ENCODE results near the gene NAV2.

Gene NAV2

DNA sequence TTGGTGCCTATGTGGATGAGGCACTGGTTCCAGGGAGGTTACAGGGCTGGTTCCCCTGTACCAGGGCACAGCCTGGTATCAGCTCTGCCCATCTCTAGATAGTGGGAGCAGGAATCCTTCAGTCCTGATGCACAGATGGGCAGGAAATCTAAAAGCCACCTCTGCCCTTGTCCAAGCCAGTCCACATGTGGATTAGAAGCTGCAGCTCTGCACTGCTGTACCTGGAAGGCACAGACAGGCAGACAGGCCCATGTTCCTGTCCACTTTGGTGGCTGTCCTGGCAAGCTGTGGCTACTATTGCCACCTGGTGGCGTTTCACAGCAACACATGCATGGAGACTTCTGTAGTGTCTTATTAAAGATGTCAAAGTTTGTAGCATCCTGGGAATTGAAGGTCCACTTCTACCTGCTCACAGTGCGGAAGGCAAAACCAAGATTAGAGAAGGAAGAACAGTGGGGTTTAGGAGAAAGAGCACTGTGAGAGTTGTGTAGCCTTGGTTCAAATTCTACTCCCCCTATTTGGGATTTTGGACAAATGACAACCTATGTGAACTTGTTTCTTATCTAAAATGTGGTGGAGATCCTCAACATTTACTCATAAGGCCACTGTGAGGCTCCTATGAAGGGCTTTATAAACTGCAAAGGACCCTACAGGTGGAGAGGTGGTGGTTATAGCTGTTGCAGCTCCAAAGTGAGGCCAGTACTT lies 30.1 kb downstream of the NAV2 start:
- peak in 48 of 51 donors; percentile 19 to 85 (median 62) for DNase-seq

DNA sequence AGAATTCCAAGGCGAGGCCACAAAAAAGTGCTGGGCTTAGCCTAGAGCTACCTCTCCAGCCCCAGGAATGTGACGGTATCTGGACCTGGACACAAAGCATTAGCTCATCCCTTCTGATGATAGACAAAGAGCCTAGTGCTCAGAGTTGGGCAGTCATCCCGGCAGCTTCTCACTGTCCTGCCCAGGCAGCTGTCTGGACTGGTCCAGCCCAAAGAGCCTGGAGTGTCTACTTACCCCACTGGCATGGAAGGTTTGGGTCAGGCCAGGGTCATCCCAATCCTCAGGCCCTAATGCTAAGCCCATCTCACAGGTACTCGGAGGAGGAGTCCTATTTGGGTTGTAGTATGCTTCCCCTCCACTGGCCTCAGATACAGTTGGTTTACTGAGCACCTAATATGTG lies 31.0 kb downstream of the NAV2 start:
- DNase-seq: no peak

DNA sequence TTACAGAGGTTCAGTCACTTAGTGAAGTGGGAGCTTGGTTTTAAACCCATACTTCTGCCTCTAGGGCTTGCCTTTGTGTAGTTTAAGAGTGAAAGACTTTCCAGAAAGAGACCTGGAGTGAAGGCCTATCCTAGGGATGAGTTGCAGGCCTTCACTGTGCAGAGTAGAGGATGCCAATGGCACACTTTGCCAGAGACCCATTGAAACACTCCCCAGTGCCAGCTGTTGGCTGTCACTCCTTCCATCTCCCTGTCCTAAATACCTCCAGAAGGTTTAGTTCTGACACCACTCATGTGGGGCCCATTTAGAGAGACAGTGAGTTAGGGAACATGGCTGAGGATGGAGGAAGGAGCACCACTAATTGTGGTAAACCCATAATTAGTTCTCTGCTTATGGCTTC lies 31.5 kb downstream of the NAV2 start:
- no peak for DNase-seq

DNA sequence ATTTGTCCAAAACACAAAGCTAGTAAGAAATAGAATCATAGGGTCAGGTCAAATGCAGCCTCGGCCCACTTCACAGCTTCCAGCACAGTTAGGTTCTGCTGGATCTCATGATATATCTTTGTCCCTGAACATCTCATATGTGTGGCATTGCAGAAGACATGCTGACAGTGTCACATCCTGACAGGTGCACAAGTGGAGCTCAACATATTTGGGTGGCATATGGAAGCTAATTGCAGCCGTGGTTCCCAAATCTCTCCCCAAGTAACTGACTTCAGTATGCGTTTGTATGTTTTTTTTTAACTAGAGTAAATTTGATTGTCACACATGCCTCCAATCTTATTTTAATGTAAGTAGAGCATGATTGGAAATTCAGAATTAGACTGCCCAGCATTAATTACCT lies 33.4 kb downstream of the NAV2 start:
- no peak for DNase-seq

DNA sequence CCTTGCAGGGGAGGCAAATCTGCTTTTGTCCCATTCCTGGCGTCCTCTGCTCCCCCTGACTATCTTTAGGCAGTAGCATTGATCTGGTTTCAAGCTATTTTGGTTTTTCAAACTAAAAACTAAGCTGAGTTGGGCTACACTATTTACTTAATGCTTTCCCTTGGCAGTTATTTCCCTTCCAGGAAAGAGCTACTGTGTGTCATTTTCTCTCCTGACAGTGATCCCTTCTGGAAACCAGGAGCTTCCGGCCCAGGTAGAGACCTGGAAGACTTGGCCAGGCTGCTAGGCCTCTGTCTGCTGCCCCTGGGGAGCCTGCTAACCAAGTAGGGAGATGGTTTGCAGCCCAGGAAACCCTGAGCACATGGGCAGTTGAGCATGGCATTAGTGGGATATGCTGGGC lies 35.0 kb downstream of the NAV2 start:
- DNase-seq: no peak

DNA sequence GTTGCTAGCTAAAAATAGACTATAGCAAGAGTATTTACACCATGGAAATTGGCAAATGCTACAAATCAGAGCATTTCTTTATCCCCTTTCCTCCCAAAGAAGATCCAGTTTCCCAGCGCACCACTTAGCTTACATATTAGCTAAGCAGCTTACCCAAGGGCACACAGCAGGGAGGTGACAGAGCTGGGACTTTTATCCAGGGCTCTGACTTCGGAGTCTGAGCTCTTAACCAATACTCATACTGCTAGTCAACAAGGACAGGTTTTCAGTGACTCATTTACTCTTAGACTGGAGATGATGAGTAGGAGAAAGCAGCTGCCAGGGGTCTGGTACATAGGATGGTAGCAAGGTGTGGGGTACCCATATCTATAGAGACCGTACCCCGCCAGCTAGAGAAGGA lies 38.4 kb downstream of the NAV2 start:
- DNase-seq: no peak

DNA sequence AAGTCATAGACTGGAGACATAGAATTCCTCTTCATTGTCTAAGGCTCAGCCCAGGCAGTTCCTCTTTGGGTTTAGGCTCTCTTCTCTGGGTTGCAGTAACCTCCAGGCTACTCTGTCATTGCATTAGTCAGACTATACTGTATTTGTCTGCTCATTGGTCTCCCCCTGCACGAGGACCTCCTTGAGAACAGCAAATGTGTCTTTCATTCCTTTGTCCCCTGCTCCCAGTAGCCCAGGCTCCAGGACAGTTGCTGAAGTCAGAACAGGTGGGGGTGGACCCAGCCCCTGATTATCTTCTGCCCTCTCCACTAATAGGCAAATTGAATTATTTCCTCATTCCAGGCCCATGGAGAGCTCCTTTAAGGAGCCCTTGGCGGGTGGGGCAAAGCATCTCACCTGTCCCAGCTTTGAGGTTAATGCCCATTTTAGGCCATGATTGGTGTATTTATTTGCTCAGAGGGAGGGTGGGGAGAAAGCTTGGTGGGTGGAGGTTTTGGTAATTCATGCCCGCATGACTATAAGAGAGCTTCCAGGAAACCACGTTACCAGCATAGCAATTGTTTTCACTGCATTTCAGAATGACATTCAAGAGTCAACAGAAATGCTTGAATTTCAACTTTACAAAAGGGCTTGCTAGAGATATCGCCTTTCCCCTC lies 40.9 kb downstream of the NAV2 start:
- DNase-seq: no peak

DNA sequence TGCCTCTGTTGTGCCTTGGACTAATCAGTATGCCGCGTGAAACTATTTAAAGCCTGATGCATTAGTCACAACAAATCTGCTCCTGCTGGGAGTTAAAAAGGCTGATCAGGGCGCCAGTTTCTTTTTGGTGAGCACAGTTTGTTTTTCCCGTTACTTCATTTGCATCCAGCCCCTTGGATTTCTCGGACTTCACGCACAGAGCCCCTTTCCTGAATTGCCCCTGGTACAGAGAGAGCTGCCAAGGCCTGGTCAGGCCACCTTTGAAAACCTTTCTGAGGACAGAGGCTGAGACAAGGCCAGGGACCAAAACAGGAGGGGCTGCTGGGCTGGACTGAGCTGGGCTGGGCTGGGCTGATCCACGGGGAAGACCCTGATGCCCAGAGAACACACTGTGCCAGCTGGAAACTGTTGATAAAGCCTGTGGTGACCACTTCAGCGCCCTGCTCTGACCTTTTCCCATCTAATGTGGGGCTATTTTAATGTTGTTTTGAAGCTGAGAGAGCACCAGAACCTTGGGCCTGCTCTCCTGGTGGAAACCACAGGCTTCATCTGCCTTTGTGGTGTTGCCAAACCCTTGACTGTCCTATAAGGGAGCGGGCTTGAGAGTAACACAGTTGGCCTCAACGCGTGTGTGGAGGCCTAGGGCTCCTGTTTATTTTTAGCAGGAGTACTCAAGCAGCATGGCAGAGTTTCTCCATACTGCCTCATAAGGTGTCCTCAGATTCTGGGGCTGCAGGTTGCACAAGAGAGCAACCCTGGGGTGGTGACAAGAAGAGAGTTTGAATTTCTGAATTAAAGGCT lies 44.2 kb downstream of the NAV2 start:
- peak in 38 of 51 donors; percentile 14 to 86 (median 62) for DNase-seq

DNA sequence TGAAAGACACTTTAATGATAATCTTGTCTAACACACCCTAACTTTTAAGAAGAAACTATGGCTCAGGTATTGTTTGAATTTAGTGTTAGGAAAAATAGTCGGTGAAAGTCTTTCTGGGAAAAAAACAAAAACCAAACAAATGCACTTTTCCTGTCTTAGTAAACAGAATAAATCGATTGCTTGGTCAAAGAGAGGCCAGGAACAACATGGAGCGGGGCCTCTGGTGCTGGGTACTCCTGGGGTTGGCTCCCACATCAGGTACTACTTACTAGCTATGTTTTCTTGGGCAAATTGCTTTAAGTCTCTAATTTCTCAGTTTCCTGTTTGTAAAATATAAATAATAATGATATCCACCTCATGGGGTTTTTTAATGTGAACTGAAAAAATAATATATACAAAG lies 46.8 kb downstream of the NAV2 start:
- no peak for DNase-seq

DNA sequence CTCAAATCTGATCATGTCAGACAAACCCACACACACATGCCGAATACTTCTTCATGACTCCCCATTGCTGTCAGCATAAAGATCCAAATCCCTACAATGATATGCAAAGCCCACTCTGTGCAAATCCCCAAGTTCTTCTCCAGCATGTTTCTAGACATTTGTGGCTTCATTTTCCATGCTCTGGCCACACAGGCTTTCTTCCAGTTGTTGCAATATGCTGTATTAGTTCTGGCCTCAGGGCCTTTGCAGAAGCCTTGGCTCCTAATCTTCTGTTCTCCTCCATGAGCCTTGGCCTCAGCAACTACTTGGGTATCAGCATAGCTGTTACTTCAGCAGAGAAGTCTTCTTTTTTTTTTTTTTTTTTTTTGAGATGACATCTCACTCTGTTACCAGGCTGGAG lies 49.6 kb downstream of the NAV2 start:
- DNase-seq: no peak

DNA sequence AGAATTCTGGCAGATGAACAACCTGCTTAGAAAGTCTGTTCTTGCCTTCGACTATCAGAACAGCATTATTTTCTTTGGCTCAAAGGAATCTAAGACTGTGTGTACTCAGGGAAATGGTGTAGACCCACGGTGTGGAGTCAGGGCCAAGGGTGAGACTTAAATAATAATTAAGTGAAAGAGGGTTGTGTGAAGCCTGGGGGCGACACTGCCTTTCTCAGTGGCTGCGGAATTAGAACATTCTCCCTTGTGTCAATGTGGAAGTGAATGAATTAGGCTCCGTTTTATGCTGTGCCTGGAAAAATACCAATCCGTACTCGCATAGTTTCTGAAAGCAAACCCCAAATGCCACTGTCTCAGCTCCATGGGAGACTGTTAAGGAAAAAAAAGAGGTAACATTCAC lies 50.7 kb downstream of the NAV2 start:
- DNase-seq: peak in 2 of 51 donors; percentile 16 to 42

DNA sequence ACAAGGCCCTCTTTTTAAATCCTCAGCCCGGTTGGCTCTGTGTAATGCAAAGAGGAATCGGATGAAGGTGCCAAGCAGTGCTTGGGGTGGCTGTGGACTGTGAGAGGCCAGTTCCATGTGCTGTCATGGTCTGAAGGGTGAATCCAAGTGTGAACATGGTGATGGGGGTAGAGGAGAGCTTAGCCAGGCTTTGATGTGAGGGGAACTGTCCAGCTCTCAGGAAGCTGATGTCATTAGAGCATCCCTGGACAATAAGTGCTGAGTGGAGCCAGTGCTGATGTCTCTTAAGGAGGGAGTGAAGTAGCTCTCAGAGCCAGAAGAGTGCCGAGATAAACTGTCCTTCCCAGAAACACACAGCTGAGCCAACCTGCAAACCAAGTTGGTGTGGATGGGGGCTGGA lies 53.6 kb downstream of the NAV2 start:
- DNase-seq: no peak

DNA sequence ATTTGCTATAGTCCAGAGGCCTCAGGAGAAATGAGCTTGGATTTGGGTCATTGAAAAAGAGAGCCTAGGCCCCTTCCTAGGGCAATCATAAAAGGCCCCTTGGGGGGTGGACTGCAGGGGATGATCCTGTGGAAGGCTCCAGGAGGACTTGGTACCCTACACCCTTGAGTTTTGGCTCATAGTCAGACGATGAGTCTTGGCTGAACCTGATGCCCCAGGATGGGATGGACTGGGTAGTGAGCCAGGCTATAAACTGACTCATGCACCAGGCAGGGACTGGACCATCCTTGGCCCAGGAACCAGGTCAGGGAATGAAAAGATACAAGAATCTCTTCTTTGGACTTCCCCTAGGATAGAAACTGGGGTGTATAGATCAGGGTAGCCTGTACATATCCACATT lies 54.2 kb downstream of the NAV2 start:
- DNase-seq: no peak

DNA sequence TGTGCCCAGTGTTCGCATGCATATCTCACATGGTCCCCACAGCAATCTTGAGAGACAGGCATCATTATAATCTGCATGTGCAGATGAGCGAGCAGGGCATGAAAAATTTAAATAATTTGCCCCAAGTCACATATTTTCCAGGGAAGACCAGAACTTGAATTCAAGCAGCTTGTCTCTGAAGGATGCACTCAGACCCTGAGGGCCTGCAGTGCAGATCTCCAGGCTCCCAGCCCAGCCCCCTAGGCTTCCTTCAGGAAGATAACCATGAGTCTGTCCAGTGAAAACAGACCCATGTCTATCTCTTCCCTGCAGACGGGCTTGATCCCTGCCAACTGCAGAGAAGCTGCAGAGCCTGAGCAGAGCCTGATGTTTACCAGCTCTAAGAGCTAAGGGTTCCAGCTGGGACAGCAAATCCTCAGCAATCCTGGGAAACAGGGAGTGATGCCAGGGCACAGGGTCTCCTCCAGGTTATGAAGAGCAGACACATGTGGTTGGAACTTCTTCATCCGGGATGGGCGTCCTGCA lies 55.1 kb downstream of the NAV2 start:
- DNase-seq: peak in 1 of 51 donors; percentile 18

DNA sequence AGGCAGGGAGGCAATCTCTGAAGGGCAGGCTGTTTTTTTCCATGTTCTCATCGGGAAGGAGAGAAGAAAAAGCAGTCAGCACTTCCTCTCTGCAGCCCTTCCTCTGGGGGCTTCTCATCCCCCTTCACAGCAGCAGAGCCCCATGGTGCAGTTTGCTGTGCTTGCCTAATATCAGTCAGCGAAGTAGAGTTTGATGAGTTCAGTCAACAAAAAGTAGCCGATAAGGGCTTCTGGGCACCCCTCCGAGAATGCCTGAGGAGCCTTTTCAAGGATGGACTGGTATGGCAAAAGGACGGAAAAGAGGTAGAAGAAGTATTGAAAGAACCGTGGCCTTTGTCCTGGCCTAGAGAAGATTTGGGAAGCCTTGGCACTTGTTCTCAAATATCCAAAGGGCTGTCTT lies 55.6 kb downstream of the NAV2 start:
- no peak for DNase-seq

DNA sequence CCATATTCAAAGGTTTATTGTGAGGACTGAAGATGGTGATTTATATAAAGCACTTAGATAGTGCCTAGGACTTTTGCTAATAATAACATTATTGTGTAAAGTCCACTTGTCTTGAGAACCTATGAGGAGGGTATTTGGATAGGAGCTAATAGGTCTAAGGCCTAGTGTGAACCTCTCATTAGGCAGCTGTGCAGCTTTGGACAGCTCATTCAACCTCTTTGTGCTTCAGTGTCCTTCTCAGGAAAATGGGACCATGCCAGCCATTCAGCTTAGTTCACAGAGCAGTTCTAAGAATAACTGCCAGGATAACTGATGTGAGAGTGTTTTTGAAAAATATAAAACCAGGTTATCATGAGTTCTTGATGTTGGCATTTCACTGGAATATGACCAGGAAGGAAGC lies 56.2 kb downstream of the NAV2 start:
- peak in 3 of 51 donors; percentile 8 to 39 (median 23) for DNase-seq

DNA sequence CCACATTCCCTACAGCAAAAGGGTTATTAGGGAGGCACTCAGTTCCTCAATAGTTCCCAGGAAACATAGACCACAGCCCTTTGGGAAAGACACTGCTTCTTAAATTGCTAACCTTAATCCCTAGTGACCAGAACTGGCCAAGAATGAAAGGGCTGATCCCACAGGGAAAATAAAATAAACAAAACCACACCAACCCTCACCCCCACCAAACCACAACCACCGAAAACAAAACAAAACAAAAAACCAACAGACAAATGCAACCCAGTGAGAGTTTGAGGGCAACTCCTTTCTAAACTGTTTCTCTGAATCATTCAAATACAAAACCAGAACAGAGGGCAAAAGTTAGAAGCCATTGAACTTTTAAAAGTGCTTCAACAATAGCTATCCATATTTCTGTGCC lies 57.2 kb downstream of the NAV2 start:
- DNase-seq: no peak

DNA sequence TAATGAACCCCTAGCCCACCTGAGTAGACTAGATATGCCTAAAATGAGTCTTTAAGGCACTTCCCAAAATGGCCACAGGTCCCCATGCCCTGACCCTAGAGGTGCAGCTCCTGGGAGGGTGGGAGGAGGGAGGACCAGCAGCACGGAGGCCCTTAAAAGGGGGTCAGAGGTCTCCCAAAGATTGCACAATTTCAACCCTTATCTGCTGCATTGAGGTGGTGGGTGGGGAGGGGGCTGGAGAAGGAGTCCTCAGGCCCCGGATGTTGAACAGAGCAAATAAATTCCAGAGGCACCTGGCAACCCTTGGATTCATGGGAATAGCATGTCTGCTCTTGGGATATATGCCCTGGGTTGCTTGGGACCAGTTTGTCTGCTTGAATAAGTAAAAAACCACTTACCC lies 57.6 kb downstream of the NAV2 start:
- no peak for DNase-seq

DNA sequence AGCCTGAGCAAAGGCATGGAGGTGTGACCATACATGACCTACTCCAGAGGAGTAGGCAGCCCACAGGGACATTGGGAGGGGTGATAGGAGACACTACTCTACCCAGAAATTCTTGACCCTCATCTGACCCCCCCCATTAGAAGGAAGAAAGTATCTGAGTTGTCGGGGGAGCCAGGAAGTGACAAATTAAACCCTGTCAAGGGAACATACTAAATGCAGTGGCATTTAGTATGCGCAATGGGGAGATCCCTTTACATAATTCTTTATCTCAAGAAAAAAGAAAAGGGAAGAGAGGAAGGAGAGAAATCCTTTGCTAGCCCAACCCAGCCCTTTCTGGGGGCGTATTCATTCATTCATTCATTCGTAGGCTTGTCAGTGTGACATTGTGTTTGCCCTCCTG lies 58.8 kb downstream of the NAV2 start:
- no peak for DNase-seq

DNA sequence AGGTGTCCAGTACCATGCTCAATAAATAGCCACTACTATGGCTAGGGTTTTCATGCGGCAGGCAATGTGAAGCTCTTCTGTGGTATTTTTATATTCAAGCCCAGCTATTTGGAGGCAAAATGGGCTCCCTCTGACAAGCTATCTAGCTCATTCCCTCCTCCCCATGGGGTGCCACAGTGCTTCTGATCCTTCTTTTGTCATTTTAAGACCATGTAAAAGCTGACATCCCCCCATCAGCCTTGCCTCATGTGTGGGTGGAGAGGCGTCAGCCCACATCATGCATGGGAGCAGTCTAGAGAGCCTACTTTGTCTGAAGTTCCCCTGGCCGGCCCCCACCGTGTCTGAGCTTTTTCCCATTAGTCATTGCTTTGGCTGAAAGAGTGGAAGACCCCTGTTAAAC lies 59.8 kb downstream of the NAV2 start:
- DNase-seq: no peak

DNA sequence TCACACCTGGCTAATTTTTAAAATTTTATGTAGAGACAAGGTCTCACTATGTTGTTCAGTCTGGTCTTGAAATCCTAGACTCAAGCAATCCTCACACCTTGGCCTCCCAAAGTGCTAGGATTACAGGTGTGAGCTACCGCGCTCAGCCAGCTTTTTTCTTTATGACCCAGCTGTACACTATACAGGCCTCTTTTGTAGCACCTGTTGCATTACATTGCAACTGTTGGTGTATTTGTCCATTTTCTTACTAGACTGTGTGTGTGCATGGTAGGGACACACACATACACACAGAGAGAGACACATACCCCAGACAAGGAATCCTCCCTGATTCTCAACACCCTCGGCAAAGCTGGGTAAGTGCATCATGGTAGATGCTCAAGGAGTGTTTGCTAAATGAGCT lies 61.7 kb downstream of the NAV2 start:
- no peak for DNase-seq

DNA sequence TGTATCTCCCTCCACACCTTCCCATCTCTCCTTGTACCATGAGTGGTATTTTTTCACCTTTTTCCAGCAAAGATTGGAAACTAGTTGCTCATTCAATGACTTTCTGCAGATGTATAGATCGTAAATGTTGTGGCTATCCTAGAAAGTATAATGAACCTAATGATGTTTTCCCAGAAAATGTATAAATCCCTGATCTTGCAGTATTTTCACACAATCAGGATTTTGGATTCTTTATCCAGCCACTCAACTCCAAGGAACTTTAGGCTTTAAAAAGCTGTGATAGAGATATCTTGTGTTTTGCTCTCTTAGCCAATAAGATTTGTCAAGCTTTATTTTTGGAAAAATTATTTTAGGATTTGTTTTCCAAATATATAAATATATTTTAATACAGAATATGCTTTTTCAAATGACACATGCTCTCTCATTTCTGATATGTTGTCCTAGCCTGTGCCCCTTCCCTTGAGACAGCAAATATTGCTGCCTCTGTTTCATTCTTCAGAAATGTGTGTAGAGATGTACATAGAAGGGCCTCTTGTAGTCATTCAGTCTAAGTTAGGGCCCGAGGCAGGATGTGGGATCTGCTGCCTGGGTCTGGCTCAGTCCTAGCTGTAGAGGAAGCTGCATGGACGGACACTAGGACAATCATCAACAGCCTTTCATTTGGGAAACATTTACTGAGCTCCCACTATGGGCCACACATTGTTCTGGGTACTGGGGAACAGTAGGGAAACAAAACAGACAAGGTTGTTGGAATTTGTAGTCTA lies 62.4 kb downstream of the NAV2 start:
- DNase-seq: no peak

All from hypothalamus (tissue), 51 donors.